ENCODE results near the gene EPN2.

GRCh38 chr17:19377602-19378415, 140.6 kb downstream of the EPN2 start:
- TF ChIP-seq CTCF (IDR thresholded peaks at IDR 0.05; ENCODE audit: insufficient read depth, low read length, poor library complexity, severe bottlenecking) = no peak
- no peak for TF ChIP-seq EZH2phosphoT487 (conservative IDR thresholded peaks at IDR 0.05; ENCODE audit: low read length)

Data from SU-DHL-6 (cell line).